Vagina (tissue), 2 donors: Measurements from ENCODE around the gene ZNF467. TPM values are rescaled to one million over a fixed set of nuclear protein-coding genes. Genes with fewer than 3 reads are reported as not detected.

Experiments
- DNase-seq, 2 donors: peaks; one replicate each; pipeline ENCODE4 v3.0.0-alpha.2; 2017; ENCODE audit errors: extremely low spot score in 2 of 2
- H3K27ac ChIP-seq: fragments of 200-600 bp; sonication (generic); one replicate; pipeline ENCODE4 v1.5.1; 2019
- H3K27me3 ChIP-seq: fragments of 200-600 bp; sonication (generic); one replicate; pipeline ENCODE4 v1.5.1; 2019
- H3K36me3 ChIP-seq, 2 donors: fragments of 200-600 bp; sonication (generic); one replicate each; pipeline ENCODE4 v1.5.1; 2017 to 2019
- H3K4me1 ChIP-seq: fragments of 200-600 bp; sonication (generic); one replicate; pipeline ENCODE4 v1.5.1; 2019
- H3K4me3 ChIP-seq, 2 donors: fragments of 200-600 bp; sonication (generic); 1 replicate in 1 of 2; 2 replicates in 1 of 2; pipeline ENCODE4 v1.5.1; 2016 to 2019
- H3K9me3 ChIP-seq: fragments of 200-600 bp; sonication (generic); one replicate; pipeline ENCODE4 v1.5.1; 2019
- POLR2A ChIP-seq, 2 donors: fragments of 450-650 bp; IDR thresholded peaks; one replicate each; pipeline ENCODE4 v1.6.1; 2017; ENCODE audit warnings: antibody characterized with exemption in 2 of 2, mild to moderate bottlenecking in 2 of 2, moderate library complexity in 2 of 2
- POLR2AphosphoS5 ChIP-seq, 2 donors: sonication (generic); formaldehyde crosslinking; IDR thresholded peaks; one replicate each; pipeline ENCODE4 v1.9.0; 2017; ENCODE audit warnings: antibody characterized with exemption in 2 of 2, mild to moderate bottlenecking in 2 of 2, low read depth in 1 of 2; ENCODE audit not compliant: insufficient read depth in 1 of 2
- intact Hi-C: fragments of 100-400 bp; cut with DNase I; formaldehyde crosslinking; loops from one replicate; pipeline ENCODE4 v1.15.1; 2023
- total RNA-seq: library from RNA; depleted of rRNA; stranded (reverse); fragments of >200 nt; gene quantifications from one replicate; pipeline ENCODE4 v1.2.3, GENCODE V29; 2016
- TF ChIP-seq, protein P1 (sequence below), 3 experiments: fragments of 450-650 bp in 2 of 3; fragments of 200-600 bp in 1 of 3; sonication (generic) in 1 of 3; IDR thresholded peaks; one replicate each; pipeline ENCODE4 v1.5.1; 2017 to 2019; ENCODE audit warnings: antibody characterized with exemption in 3 of 3, mild to moderate bottlenecking in 2 of 3, moderate library complexity in 2 of 3

ZNF467 gene
- total RNA-seq, 1 donor from 2014 or later, result 13.3 TPM

DNA sequence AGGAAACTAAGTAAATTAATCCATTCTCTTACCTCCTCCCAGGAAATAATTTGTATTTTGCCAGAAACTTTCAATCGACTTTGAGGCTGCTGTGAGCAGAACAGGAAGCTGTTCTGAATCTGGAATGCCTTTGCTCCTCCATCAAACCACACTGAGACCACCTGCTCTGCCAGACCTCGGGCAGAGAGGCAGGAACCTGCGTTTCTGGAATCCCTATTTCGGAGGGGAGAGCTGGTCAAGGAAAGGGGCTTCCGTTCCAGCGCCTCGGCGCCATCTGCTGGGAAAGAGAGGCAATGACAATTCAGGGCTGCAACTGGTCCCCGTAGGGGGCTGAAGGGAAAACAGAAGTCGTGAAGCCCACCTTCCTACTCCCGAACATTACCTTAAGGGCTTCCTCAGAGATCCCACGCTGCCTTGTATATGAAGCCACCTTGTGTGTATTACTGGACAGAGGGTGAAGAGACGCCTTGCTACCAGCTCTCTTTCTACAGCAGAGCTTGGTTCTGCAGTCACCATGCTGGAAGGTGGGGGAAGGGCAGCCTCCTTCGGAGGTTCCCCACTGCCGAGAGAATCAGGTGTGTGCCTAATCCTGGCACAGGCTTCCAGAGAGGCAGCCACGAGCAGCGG lies 31.2 kb downstream of the ZNF467 start:
- TF ChIP-seq, protein P1, sequence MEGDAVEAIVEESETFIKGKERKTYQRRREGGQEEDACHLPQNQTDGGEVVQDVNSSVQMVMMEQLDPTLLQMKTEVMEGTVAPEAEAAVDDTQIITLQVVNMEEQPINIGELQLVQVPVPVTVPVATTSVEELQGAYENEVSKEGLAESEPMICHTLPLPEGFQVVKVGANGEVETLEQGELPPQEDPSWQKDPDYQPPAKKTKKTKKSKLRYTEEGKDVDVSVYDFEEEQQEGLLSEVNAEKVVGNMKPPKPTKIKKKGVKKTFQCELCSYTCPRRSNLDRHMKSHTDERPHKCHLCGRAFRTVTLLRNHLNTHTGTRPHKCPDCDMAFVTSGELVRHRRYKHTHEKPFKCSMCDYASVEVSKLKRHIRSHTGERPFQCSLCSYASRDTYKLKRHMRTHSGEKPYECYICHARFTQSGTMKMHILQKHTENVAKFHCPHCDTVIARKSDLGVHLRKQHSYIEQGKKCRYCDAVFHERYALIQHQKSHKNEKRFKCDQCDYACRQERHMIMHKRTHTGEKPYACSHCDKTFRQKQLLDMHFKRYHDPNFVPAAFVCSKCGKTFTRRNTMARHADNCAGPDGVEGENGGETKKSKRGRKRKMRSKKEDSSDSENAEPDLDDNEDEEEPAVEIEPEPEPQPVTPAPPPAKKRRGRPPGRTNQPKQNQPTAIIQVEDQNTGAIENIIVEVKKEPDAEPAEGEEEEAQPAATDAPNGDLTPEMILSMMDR (IDR thresholded peaks at IDR 0.05), result peak; percentile 43 to 93 (median 60)
- no peak for TF ChIP-seq POLR2A (IDR thresholded peaks at IDR 0.05)
- intact Hi-C loops, result no loop called here
- H3K27ac ChIP-seq, result no peak overlapping the region

DNA sequence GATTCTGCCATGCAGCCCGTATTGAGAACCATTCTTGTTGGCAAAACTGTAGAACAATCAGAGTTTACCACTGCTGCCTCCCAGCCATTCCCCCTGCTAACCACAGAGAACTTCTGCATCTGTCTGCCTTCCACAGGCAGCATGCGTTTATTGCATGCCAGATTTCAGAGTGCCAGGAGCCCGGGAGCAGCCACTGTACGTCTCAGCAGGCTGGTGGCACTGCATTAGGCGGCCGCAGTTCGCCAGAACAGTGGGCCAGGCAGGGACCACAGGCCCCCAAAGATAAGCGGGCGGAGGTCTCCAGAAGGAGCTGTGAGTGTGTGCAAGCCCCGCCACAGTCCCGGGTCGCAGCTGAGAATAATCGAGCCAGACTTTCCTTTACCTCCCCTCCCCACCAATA lies 31.8 kb downstream of the ZNF467 start:
- H3K27me3 ChIP-seq, result no peaks in the 10 kb centered on the region
- H3K9me3 ChIP-seq, result no peaks in the 10 kb centered on the region
- no peaks in the 10 kb centered on the region for H3K36me3 ChIP-seq
- no peak overlapping the region for H3K27ac ChIP-seq
- TF ChIP-seq POLR2A (IDR thresholded peaks at IDR 0.05) (no peak), POLR2AphosphoS5 (IDR thresholded peaks at IDR 0.05; ENCODE audit: insufficient read depth in 1 of 2, low read depth in 1 of 2) (no peak)
- TF ChIP-seq, protein P1 (IDR thresholded peaks at IDR 0.05), result no peak
- intact Hi-C loops, result no loop called here
- peak overlapping the region in 1 of 2 donors; percentile 9 for H3K4me3 ChIP-seq
- H3K4me1 ChIP-seq, result peaks cover 9% of the 10 kb centered on the region
- no peak for DNase-seq

More for the DNA sequence above, 31.2 kb downstream of the ZNF467 start:
- no peak for DNase-seq
- Histone ChIP-seq H3K4me1 (peaks cover 9% of the 10 kb centered on the region), H3K9me3 (no peaks in the 10 kb centered on the region), H3K4me3 (peak overlapping the region in 1 of 2 donors; percentile 9), H3K27me3 (no peaks in the 10 kb centered on the region), H3K36me3 (no peaks in the 10 kb centered on the region)

DNA sequence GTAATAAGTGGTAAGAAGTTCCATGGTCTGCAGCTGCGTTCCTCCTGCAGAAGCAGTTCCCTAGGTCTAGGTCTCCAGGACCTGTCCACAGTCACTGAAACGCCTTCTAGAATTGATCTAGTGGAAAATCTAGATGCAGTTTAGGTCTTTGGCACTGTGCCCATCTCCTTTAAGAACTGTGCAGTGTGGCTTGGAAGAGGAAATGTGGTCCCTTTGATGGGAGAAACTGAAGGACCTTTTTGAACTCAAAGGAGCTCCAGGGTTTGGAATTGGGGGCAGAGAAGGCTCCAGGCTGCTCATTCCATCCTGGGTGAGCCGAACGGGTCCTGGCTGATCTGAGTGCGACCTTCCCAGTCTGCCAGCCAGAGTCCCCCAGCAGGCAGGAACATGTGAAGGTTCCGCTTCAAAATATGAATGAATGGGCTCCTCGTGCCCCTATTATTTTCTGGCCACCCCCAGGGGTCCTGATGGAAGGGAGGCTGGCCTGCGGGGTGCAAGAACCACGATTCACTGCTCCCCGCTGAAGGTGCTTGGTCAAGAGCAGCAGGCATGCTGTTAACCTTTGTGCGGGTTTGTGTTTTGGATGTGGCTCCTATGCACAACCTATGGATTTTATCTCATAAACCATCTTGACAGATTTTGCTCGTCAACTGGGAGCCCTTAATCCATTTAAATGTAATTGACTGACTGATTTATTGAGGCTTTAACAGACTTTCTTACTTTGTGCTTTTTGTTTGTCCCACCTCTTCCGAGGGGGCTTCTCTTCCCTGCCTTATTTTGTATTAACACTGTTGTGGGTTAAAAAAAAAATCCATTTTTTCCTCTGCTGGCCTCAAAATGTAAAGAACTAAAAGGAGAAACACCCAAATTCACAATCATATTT lies 36.7 kb downstream of the ZNF467 start:
- intact Hi-C loops, result loop anchor here (10.0 kb wide), 1 partner anchor 62 kb away; no protein-coding TSS in a partner anchor
- no peak for DNase-seq
- H3K27ac ChIP-seq, result no peak overlapping the region

DNA sequence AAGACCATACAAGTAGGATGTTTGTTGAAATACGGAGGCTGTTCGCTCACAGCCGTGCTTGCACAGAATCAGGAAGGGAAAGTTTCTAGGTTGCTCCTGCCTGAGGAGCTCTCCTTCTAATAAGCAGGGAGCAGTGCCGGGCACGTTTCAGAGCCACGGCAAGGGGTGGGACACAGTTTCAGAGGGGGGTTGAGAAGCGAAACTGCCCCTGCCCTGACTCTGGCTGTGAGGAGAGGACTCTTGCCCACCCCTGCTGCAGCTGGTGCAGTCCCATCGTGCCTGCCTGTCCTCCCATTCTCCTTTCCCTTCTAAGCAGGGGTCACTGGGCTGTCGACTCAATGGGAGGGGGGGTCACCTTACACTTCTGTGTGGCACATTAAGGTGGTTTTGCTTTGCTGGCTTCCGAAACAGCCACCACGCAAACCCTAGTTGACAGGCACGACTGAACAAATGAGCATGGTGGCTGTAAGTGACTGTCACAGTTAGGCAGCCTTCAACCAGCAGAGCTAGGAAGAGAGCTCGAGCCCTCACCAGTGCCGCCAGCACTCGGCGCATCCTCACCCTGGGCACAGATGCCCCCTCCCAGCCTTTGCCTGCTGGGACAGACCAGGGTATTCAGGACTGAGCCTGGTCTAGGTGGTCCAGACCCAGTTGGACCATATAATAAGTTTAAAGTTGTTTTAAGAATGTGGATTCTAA lies 37.5 kb downstream of the ZNF467 start:
- no peak for DNase-seq
- Histone ChIP-seq H3K27me3 (no peaks in the 10 kb centered on the region), H3K4me3 (no peak overlapping the region), H3K36me3 (peaks cover 0 to 11% of the 10 kb centered on the region in 2 donors), H3K27ac (no peak overlapping the region), H3K9me3 (no peaks in the 10 kb centered on the region), H3K4me1 (peaks cover 5% of the 10 kb centered on the region)
- TF ChIP-seq, protein P1 (IDR thresholded peaks at IDR 0.05), result no peak
- TF ChIP-seq POLR2A (IDR thresholded peaks at IDR 0.05) (no peak), POLR2AphosphoS5 (IDR thresholded peaks at IDR 0.05; ENCODE audit: insufficient read depth in 1 of 2, low read depth in 1 of 2) (no peak)
- intact Hi-C loops, result loop anchor here (10.0 kb wide), 1 partner anchor 61 kb away; no protein-coding TSS in a partner anchor

More for the DNA sequence above, 36.7 kb downstream of the ZNF467 start:
- peaks cover 5% of the 10 kb centered on the region for H3K4me1 ChIP-seq
- peaks cover 0 to 11% of the 10 kb centered on the region in 2 donors for H3K36me3 ChIP-seq
- H3K4me3 ChIP-seq, result no peak overlapping the region
- no peaks in the 10 kb centered on the region for H3K9me3 ChIP-seq
- H3K27me3 ChIP-seq, result no peaks in the 10 kb centered on the region
- no peak for TF ChIP-seq POLR2A (IDR thresholded peaks at IDR 0.05)
- TF ChIP-seq POLR2AphosphoS5 (IDR thresholded peaks at IDR 0.05; ENCODE audit: insufficient read depth in 1 of 2, low read depth in 1 of 2), result no peak
- TF ChIP-seq, protein P1 (IDR thresholded peaks at IDR 0.05), result no peak
